HG02870 (cell line): ENCODE results near the gene KCNA4.
"Not testable (repeated sequence)": the region's sequence is repeated elsewhere in the genome, so short reads cannot be mapped to it uniquely, and the experiment has no call there.

Experiments
- ATAC-seq: cut with Tn5 transposase; IDR thresholded peaks from one replicate; pipeline ENCODE4 v1.9.1; 2021; ENCODE audit warnings: mild to moderate bottlenecking, moderate library complexity; ENCODE audit not compliant: unreplicated experiment

The KCNA4 gene

DNA sequence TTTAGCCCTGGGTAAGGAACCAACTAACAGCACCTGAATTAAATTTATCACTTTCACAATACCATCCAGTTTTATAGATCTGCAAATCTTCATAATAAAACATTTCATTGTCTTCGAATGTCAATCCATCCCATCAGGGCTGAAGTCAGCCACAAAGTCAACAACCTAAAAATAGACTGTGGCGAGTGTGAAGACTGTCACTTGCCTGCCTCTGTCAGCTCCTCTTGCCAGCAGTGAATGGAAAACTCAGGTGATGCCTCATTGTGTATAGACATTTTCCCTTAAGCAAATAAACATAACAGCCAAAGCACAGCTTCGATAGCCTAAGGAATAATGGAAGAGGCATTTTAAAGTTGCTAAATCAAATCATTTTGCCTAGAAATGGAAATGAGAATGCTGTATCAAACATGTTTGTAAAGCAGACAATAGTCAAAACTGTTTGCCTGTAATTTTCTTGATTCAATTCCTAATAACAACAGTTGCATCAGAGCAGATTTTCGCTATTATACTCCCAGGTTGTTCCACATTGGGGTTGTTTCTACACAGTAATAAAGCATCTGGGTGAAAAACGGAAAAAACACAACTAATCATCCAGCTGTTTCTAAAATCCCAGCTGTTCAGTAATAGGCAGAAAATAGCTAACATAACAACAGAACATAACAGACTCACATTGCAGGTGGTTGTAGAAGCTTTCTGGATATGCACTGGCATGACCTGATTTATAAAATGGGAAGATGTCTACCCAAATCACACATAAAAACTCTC lies 15.7 kb downstream of the KCNA4 start:
- no peak for ATAC-seq

DNA sequence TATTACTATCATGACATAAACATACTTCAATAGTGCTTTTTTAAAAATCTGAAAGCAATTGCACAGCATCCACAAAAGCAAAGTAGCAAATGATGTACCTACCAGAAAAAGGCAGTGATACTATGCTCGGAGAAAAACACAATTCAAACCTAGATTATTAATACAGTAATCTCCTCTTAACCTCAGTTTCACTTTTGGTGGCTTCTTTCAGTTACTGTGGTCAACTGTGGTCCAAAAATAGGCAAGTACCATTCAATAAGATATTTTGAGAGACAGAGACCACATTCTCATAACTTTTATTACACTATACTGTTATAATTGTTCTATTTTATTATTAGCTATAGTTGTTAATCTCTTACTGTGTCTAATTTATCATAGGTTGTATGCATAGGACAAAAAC lies 20.8 kb downstream of the KCNA4 start:
- ATAC-seq: peak; percentile 88

DNA sequence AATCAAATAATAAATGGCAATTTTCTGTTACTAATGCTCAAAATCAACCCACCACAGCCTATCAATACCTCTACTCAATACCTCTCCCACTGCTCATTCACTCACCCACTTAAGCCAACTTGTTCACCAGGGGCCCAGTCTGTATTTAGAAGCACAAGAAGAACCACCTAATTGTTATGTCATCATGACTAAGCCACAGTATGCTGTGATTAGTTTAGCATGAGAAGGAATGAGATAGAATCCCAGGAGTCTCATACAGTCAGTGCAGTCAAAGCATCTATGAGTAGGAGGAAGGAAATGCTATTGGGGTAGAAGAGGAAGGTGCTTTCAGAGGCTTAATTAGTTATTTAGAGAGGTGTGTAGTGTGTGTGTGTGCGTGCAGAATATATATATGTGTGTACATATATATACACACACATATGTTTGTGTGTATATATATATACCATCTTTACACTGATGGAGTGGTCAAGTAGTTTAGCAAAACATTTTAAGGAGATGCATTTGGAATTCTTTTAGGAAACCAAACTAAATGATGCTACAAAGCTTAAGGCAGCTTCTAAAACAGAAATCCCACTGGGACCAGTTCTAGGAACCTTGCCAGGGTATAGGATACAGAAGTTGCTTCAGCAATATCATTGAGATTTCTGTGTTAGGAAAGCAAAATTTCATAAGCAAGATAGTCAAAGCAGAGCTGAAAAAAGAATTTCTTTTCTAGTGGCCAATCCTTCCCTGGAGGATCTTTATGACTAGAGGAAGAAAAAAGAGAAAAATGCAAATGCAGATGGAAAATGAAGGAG lies 27.5 kb downstream of the KCNA4 start:
- ATAC-seq: no peak

DNA sequence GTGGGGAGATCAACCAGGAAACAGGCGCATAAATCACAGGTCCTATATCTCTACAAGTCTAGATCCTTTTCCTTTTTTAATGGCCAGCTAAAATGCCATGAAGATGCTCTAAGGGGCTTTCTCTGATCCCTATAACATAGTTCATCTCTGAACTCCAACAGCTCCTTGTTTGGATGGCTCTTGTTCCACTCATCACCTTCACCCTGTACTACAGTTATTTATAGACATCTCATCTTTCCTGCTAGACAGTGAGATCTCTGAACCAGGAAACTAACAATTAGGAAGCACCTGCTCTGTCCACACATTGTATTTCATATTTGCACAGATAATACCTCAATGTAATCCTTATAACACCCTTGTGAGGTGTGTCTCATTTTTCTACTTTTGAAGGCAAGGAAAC lies 31.6 kb downstream of the KCNA4 start:
- no peak for ATAC-seq

DNA sequence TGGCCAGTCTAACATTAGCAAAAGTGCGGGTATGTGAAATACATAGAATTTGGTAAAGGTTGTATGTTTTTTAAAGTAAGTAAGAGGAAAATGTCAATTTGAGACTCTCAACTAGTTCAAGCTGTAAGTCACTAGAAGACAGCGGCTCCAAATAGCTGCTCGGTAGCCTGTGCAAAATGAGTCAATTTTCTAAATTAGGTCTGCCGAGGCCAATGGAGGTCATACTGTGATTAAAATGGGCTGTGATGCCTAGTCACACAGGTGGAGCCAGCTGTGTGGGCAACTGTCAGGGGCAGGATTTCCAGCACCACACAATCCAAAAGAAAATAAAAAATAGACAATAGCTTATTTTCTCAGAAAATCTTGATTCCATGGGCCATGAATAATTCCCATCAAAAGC lies 32.3 kb downstream of the KCNA4 start:
- no peak for ATAC-seq

DNA sequence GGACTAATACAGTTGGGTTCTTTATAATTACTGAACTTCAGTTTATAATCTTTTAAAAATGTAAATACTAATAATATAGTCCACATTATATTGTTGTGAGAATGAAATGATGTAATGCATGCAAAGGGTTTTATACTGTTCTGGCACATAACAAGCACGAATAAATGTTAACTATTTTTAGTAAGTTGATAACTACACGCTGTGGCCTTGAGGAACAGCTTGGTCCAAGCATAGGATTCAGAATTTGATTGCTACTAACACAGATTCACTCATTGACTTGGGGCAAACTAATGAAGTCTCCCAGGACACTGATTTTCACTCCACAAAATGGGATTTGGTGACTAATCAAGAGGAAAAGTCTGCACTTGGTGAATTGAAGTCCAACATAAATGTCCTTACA lies 38.3 kb downstream of the KCNA4 start:
- ATAC-seq: no peak

DNA sequence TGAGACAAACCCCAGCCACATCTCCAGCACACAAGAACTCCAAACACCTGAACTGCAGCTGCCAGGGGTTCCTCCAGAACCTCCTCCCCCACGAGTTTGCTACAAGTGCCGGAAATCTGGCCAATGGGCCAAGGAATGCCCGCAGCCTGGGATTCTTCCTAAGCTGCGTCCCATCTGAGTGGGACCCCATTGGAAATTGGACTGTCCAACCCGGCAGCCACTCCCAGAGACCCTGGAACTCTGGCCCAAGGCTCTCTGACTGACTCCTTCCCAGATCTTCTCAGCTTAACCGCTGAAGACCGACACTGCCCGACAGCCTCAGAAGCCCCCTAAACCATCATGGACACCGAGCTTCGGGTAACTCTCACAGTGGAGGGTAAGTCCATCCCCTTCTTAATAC lies 41.2 kb downstream of the KCNA4 start:
- ATAC-seq: not testable (repeated sequence)

DNA sequence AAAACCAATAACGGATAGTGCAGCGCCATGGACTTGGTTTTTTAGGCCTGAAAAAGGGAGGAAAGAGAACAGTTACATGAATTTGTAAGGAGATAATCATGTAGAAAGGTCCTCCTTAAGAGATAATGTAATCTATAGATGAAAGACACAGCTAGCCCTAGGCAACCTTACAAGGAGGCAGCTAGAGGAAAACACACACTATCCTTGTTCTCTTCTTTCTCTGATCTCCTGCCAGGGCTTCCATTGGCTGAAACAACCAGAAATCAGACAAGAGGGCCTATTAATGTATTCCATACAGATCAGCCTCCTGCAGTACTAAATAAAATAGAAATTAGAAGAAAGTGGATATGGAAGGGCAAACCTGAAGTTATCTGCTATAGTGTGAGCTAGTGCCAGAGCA lies 53.0 kb downstream of the KCNA4 start:
- ATAC-seq: no peak

DNA sequence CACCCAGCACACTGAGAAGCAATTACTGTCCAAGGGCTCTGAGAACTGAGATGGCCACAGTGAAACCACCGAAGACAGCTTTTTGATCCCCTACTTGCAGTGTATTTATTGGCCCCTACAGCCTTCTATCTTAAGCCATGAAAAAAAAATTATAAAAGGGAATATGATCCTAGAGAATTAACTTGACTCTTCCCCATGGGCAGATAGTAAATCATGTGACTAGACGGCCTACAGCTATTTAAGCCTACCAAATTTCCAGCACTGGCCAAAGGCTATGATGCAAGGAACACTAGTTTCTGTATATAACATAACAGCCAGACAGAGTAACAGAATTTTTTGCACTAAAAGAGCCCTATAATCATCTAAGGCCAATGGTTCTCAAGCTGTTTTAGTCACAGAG lies 53.8 kb downstream of the KCNA4 start:
- no peak for ATAC-seq

DNA sequence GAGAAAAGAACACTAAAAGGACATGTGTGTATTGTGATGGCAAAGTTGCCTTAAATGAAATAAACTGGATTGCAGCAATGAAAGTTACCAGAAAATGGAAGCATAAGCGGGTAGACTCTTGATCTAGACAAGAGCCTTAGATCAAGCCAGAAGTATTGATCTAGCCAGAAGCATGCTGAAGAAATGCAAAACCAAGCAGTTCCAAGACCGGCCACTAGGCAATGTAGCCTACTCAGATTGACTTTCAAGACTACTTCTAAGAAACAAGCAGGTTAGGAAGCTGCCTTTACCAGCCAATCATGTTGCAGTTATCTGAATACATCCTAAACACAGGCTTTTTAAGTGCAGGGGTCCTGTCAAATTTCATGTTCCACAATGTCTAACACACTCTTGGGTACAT lies 54.6 kb downstream of the KCNA4 start:
- peak; percentile 58 for ATAC-seq
